Superior temporal gyrus (tissue), 1 donor: ENCODE data around the gene TPPP.
"Not testable (repeated sequence)": the region's sequence is repeated elsewhere in the genome, so short reads cannot be mapped to it uniquely, and the experiment has no call there.

Experiments used
- DNase-seq: peaks from one replicate; pipeline ENCODE4 v3.0.0-alpha.2; 2016; ENCODE audit errors: extremely low spot score

The TPPP gene

GRCh38 chr5:693271-694041, at the start of gene TPPP:
TPPP (minus strand) TSS chr5:693352; CDS start chr5:678060, 15,292 bp downstream.
- peak; percentile 79 for DNase-seq

- not testable (repeated sequence) for DNase-seq
These were observed 49.1 kb upstream of the TPPP start for GRCh38 chr5:742276-742675.

DNA sequence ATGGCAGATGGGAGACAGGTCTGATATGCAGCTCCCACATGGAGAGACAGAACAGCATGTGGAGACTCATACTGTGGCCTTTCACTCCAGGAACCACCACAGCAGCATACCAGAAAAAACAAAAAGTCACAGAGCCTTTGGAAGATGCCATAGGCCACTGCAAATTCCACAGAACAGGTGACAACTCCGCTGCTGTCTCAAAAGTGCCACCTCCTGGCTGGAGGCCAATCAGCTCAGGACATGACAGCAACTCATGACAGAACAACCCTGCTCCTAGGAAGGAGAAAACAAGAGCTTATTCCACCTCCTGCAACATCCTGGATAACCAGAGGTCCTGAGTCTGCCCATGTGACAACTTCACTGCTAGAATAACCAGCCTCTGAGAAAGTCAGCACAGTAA, 41.0 kb upstream of the TPPP start:
- DNase-seq: not testable (repeated sequence)

DNA sequence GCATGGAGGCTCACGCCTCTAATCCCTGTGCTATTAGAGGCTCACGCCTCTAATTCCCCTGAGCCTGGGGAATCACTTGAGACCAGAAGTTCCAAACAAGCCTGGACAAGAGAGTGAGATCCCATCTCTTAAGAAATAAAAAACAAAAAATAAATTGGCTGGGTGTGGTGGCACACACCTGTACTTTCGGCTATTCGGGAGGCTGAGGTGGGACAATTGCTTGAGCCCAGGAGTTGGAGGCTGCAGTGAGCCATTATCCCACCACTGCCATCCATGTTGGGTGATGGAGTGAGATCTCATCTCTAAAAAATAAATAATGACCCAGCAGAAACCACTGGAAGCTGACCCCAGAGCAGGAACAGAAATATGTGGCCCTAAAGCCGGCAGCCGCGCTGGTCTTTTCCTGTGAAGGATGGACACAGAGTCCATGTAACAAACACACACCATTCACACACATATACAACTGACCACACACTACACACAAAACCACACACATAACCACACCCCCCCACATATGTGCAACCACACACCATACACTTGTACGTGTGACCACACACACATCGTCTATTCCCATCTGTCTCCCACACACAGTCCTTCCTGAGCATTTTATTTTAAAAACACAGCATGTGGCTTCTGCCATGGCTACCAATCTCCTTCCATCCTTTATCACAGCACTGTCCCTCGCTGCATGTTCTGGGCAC, 39.8 kb upstream of the TPPP start:
- not testable (repeated sequence) for DNase-seq

DNA sequence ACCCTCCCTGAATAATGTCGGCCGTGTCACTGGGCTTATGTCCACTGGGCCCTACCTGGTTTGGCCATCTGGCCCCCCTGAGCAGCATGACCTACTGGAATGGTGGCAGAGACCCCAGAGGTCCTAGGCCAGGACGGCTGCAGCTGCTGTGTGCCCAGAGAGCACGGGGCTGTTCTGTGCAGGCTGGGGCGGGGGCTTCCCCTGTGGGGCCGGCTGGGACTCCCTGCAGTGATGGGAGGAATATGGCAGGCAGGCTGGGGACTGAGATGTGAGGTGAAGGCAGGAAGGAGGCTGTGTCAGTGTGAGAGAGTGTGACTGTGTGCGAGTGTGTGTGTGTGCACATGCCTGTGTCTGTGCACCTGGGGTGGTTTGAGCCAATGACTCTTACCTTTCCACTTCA, 36.1 kb upstream of the TPPP start:
- DNase-seq: not testable (repeated sequence)

GRCh38 chr5:727087-727486, 33.9 kb upstream of the TPPP start:
- not testable (repeated sequence) for DNase-seq

- DNase-seq: not testable (repeated sequence)
These were observed 30.7 kb upstream of the TPPP start for GRCh38 chr5:723865-724264.

- DNase-seq: not testable (repeated sequence)
These were observed 30.2 kb upstream of the TPPP start for GRCh38 chr5:723309-723708.

GRCh38 chr5:719379-719778, 26.2 kb upstream of the TPPP start:
- DNase-seq: not testable (repeated sequence)

GRCh38 chr5:717143-717542, 24.0 kb upstream of the TPPP start:
- peak; percentile 35 for DNase-seq

DNA sequence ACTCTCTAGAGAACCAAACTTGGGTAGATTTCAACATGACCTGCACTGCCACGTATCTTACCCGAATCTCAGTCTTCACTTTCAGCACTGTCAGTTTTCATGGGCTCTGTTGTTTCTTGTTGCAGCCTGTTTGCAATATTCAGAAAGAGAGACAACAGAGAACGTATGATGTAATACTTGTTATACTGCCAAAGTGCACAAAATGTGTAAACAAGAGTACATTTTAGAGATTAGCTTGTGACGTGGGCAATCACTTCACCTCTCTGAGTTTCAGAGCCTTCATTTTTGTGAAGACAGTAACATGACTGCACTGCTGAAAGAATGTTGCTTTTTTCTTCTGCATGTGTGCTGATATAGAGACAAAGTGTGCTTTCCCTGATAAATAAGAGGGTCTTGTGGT, 23.6 kb upstream of the TPPP start:
- DNase-seq: peak; percentile 80

GRCh38 chr5:715636-716035, 22.5 kb upstream of the TPPP start:
- DNase-seq: not testable (repeated sequence)

DNA sequence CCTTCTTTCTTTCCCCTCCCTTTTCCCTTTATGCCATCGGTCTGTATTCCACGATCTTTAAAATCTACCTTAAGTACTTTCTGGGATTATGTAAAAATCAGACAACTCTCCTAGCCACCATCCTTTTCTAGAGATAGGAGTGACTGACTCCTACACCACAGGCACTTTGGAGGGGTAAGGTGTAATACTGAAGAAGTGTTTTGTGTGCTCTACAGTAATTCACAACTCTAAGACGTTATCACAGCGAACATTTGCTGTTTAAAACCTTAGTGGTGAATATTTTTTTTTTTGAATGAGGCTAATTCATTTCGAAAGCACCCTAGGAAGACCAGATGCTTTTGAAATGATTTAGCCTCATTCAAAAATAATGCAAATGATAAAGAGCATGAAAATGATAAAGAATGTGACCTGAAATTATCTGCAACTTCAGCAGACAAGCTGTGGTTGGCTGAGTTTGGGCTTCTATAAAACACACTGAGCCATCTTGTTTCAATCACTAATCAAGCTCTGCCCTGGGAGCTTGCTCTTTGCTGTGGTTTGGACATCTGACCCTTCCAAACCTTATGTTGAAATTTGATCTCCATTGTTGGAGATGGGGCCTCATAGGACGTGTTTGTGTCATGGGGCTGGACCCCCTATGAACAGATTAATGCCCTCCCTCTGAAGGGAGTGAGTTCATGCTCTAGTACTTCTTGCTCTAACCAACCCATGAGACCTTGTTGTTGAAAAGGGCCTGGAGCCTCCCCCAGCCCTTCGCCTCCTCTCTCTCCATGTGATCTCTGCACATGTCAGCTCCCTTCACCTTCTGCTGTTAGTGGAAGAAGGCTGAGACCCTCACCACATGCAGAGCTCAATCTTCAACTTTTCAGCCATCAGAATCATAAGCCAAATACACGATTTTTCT, 21.3 kb upstream of the TPPP start:
- not testable (repeated sequence) for DNase-seq

- not testable (repeated sequence) for DNase-seq
These were observed 20.5 kb upstream of the TPPP start for GRCh38 chr5:713686-714085.

DNA sequence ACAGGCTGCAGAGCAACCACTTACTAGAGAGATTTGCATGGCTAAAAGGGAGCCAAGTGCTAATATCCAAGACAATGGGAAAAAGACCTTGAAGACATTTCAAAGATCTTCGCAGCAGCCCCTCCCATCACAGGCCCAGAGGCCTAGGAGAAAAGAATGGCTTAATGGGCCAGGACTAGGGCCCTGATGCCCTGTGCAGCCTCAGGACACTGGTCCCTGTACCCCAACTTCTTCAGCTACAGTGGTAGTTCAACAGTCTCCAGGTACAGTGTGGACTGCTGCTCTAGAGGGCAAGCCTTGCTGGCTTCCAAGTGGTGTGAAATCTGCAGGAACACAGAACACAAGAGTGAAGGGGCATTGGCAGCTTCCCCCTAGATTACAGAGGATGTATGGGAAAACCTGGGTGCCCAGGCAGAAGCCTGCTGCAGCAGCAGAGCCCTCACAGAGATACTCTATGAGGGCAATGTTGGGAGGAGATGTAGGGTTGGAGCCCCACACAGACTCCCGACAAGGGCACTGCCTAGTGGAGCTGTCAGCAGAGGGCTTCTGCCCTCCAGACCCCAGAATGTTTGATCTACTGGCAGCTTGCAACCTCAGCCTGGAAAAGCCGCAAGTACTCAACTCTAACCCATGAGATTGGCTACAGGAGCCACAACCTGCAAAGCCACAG, 15.8 kb upstream of the TPPP start:
- DNase-seq: not testable (repeated sequence)

DNA sequence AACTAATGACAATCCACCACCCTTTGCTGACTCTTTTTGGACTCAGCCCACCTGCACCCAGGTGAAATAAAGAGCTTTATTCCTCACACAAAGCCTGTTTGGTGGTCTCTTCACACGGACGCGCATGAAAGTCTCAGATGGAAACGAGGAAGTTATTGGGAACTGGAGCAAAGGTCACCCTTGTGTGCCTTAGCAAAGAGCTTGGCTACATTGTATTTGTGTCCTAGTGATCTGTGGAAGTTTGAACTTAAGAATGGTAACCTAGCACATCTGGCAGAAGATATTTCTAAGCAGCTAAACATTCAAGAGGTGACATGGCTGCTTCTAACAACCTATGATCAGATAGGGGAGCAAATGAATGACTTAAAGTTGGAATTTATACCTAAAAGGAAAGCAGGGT, 15.2 kb upstream of the TPPP start:
- DNase-seq: not testable (repeated sequence)

DNA sequence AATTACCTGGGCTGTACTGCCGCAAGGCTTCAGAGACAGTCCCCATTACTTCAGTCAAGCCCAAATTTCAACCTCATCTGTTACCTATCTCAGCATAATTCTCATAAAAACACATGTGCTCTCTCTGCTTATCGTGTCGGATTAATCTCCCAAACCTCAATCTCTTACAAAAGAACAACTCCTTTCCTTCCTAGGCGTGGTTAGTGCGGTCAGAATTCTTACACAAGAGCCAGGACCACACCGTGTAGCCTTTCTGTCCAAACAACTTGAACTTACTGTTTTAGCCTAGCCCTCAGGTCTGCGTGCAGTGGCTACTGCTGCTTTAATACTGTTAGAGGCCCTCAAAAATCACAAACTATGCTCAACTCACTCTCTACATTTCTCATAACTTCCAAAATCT, 13.0 kb upstream of the TPPP start:
- not testable (repeated sequence) for DNase-seq

GRCh38 chr5:696753-697702, 3.9 kb upstream of the TPPP start:
- not testable (repeated sequence) for DNase-seq

DNA sequence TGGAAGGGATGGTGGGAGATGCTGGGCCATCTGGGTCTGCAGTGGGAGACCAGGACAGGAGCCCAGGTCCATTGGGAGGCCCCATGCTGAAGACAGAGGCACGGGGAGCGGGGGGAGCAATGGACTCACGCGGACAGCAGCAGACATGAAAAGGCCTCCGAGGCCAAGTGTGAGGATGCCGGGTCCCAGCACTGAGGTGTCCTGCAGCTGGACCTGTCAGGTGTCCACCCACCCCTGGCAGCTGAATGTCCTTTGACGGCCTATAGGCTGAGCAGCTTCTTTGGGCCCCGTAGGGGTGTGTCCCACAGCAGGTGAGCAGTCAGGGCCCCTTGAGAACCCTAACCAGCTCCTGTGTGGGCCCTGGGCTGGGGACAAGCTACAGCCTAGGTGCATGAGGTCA, 3.0 kb upstream of the TPPP start:
- not testable (repeated sequence) for DNase-seq

DNA sequence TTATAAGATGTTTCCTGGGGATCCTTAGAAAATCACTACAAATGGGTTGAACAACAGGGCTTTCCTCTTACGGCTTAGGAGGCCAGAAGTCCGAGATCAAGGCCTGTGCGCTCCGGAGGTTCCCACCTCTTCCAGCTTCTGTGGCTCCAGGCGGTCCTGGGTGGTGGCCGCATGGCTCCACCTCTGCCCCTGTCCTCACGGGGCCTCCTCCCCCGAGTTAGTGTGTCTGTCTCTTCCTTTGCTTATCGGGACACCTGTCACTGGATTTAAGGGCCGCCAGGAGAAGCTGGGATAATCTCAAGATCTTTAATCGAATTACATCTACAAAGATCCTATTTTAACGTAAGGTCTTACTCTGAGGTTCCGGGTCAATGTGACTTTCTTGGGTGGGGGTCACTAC, 2.3 kb upstream of the TPPP start:
- not testable (repeated sequence) for DNase-seq
